Endodermal cell (in vitro differentiated cells): ENCODE results near the gene SLIT3. TPM values are rescaled to one million over a fixed set of nuclear protein-coding genes. Genes with fewer than 3 reads are reported as not detected.

Experiments used
- DNase-seq: peaks from one replicate; pipeline ENCODE4 v3.0.0-alpha.2; 2017
- H3K27ac ChIP-seq: 2 replicates; pipeline ENCODE4 v1.5.1; 2013; ENCODE audit warnings: mild to moderate bottlenecking, low read depth, low read length, moderate library complexity
- H3K27me3 ChIP-seq: 2 replicates; pipeline ENCODE4 v1.6.1; 2013; ENCODE audit warnings: mild to moderate bottlenecking, low read length, moderate library complexity; ENCODE audit not compliant: insufficient read depth, control insufficient read depth, poor library complexity, severe bottlenecking
- H3K36me3 ChIP-seq: 2 replicates; pipeline ENCODE4 v1.7.0; 2013; ENCODE audit warnings: mild to moderate bottlenecking, low read length, moderate library complexity; ENCODE audit not compliant: control insufficient read depth, insufficient read depth
- H3K4me1 ChIP-seq: one replicate; pipeline ENCODE4 v1.7.0; 2013; ENCODE audit warnings: low read length; ENCODE audit not compliant: control insufficient read depth, insufficient read depth
- H3K4me3 ChIP-seq: 2 replicates; pipeline ENCODE4 v1.5.1; 2013; ENCODE audit warnings: mild to moderate bottlenecking, low read length, moderate library complexity
- H3K9ac ChIP-seq: 2 replicates; pipeline ENCODE4 v1.6.1; 2013; ENCODE audit warnings: mild to moderate bottlenecking, low read length, moderate library complexity; ENCODE audit not compliant: poor library complexity, severe bottlenecking; ENCODE audit errors: extremely low read depth
- H3K9me3 ChIP-seq: 2 replicates; pipeline ENCODE4 v1.6.1; 2013; ENCODE audit warnings: mild to moderate bottlenecking, low read length, moderate library complexity; ENCODE audit not compliant: control insufficient read depth
- H3K27ac Mint-ChIP-seq: 2 replicates; pipeline ENCODE4 v1.8.0; 2020; ENCODE audit warnings: mixed read lengths
- H3K27me3 Mint-ChIP-seq: 2 replicates; pipeline ENCODE4 v1.8.0; 2021; ENCODE audit warnings: mild to moderate bottlenecking, mixed read lengths; ENCODE audit not compliant: insufficient read depth
- H3K36me3 Mint-ChIP-seq: 2 replicates; pipeline ENCODE4 v1.8.0; 2020; ENCODE audit warnings: low read depth, mixed read lengths
- H3K4me1 Mint-ChIP-seq: 2 replicates; pipeline ENCODE4 v1.8.0; 2020; ENCODE audit warnings: mixed read lengths
- H3K4me3 Mint-ChIP-seq: 2 replicates; pipeline ENCODE4 v1.8.0; 2020; ENCODE audit warnings: mild to moderate bottlenecking, moderate library complexity, mixed read lengths
- H3K9me3 Mint-ChIP-seq: 2 replicates; pipeline ENCODE4 v1.8.0; 2020; ENCODE audit warnings: mild to moderate bottlenecking, mixed read lengths
- CTCF ChIP-seq: fragments of 200-600 bp; sonication (generic); conservative IDR thresholded peaks from 2 replicates; pipeline ENCODE4 v1.5.0; 2021; ENCODE audit warnings: antibody characterized with exemption, mild to moderate bottlenecking
- WGBS, 2 experiments: methylation state at CpG; one replicate each; pipeline versions ENCODE4 v1.1.5 to v1.1.7; 2013; ENCODE audit warnings: missing lambda C conversion rate in 2 of 2, mixed read lengths in 1 of 2; ENCODE audit not compliant: insufficient coverage in 1 of 2, insufficient read length in 1 of 2; 5-methylcytosine and 5-hydroxymethylcytosine counted together
- total RNA-seq, 2 donors: library from RNA; stranded (reverse); fragmentation: NEBNext Ultra II Directional in 1 of 2; extraction: Animal tissue kit (Norgen Biotek cat#: 25700) in 1 of 2; gene quantifications; 2 replicates in 1 of 2; 3 replicates in 1 of 2; pipeline ENCODE4 v1.2.1, GENCODE V29; 2021

The SLIT3 gene
- total RNA-seq, 2 donors from 2014 or later: 2.5 to 3.4 TPM

- H3K4me3 ChIP-seq: no peak overlapping the region
- no peaks in the 10 kb centered on the region for H3K4me1 ChIP-seq
- no peak overlapping the region for H3K27ac Mint-ChIP-seq
- no peaks in the 10 kb centered on the region for H3K36me3 Mint-ChIP-seq
- WGBS, 2 experiments: 85 to 90% methylated on average over 3 of the region's 3 CpGs
- H3K9ac ChIP-seq: no peak overlapping the region
- DNase-seq: no peak
- no peak for TF ChIP-seq CTCF
- H3K9me3 ChIP-seq: no peaks in the 10 kb centered on the region
- H3K9me3 Mint-ChIP-seq: peaks cover 7% of the 10 kb centered on the region
- H3K4me1 Mint-ChIP-seq: no peaks in the 10 kb centered on the region
- peaks cover 5% of the 10 kb centered on the region for H3K27me3 Mint-ChIP-seq
- no peak overlapping the region for H3K27ac ChIP-seq
- H3K36me3 ChIP-seq: no peaks in the 10 kb centered on the region
- no peaks in the 10 kb centered on the region for H3K27me3 ChIP-seq
- no peak overlapping the region for H3K4me3 Mint-ChIP-seq
These were observed 30.1 kb downstream of the SLIT3 start for GRCh38 chr5:169270827-169271226.

- H3K4me3 Mint-ChIP-seq: no peak overlapping the region
- no peaks in the 10 kb centered on the region for H3K36me3 Mint-ChIP-seq
- peaks cover 11% of the 10 kb centered on the region for H3K27me3 Mint-ChIP-seq
- no peak overlapping the region for H3K9ac ChIP-seq
- no peaks in the 10 kb centered on the region for H3K27me3 ChIP-seq
- DNase-seq: no peak
- H3K36me3 ChIP-seq: no peaks in the 10 kb centered on the region
- no peak overlapping the region for H3K27ac Mint-ChIP-seq
- H3K4me1 ChIP-seq: no peaks in the 10 kb centered on the region
- H3K9me3 ChIP-seq: no peaks in the 10 kb centered on the region
- H3K4me3 ChIP-seq: no peak overlapping the region
- no peak for TF ChIP-seq CTCF
- no peak overlapping the region for H3K27ac ChIP-seq
- no peaks in the 10 kb centered on the region for H3K4me1 Mint-ChIP-seq
- 92 to 93% methylated on average over 7 of the region's 7 CpGs for WGBS, 2 experiments
- H3K9me3 Mint-ChIP-seq: peaks cover 7% of the 10 kb centered on the region
These were observed 32.9 kb downstream of the SLIT3 start for GRCh38 chr5:169268019-169268418.

GRCh38 chr5:169265888-169266287 lies 35.1 kb downstream of the SLIT3 start:
- no peak overlapping the region for H3K4me3 Mint-ChIP-seq
- Histone ChIP-seq H3K36me3 (no peaks in the 10 kb centered on the region), H3K9me3 (no peaks in the 10 kb centered on the region), H3K9ac (no peak overlapping the region), H3K4me1 (no peaks in the 10 kb centered on the region), H3K27ac (no peak overlapping the region), H3K4me3 (no peak overlapping the region), H3K27me3 (peaks cover 8% of the 10 kb centered on the region)
- H3K27ac Mint-ChIP-seq: no peak overlapping the region
- peak; percentile 69 for TF ChIP-seq CTCF
- no peaks in the 10 kb centered on the region for H3K4me1 Mint-ChIP-seq
- no peaks in the 10 kb centered on the region for H3K36me3 Mint-ChIP-seq
- peaks cover 7% of the 10 kb centered on the region for H3K9me3 Mint-ChIP-seq
- DNase-seq: no peak
- WGBS, 2 experiments: 80 to 85% methylated on average over 3 of the region's 3 CpGs
- H3K27me3 Mint-ChIP-seq: peaks cover 18% of the 10 kb centered on the region
